ENCODE measurements around the gene LOXL1. TPM values are rescaled to one million over a fixed set of nuclear protein-coding genes. Genes with fewer than 3 reads are reported as not detected.

The LOXL1 gene
- total RNA-seq, 1 donor from 2014 or later: 260 TPM

DNA sequence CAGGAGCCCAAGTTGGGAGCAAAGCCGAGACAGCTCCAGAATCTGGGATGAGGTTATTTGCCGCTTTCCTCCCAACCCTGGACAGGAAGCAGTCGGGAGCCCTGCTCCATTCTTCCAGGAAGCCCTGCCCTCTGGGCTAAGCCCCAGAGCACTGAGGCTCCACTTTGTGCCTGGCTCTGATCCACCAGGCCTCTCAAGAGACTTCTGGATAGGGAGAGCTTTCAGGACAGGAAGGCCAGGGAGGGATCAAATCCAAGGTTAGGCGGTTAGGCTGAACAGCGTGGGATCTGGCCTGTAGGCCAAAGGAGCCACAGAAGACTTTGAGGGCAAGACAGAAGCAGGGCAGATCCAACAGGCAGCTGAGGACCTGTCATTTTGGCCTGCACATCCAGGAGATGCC is 65.0 kb downstream of the LOXL1 start:
- peak in 1 of 2 donors; percentile 92 for DNase-seq (ENCODE audit: low spot score in 2 of 2)
- TF ChIP-seq, protein P1, sequence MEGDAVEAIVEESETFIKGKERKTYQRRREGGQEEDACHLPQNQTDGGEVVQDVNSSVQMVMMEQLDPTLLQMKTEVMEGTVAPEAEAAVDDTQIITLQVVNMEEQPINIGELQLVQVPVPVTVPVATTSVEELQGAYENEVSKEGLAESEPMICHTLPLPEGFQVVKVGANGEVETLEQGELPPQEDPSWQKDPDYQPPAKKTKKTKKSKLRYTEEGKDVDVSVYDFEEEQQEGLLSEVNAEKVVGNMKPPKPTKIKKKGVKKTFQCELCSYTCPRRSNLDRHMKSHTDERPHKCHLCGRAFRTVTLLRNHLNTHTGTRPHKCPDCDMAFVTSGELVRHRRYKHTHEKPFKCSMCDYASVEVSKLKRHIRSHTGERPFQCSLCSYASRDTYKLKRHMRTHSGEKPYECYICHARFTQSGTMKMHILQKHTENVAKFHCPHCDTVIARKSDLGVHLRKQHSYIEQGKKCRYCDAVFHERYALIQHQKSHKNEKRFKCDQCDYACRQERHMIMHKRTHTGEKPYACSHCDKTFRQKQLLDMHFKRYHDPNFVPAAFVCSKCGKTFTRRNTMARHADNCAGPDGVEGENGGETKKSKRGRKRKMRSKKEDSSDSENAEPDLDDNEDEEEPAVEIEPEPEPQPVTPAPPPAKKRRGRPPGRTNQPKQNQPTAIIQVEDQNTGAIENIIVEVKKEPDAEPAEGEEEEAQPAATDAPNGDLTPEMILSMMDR (IDR thresholded peaks at IDR 0.05): no peak
- Histone ChIP-seq H3K9me3 (no peaks in the 10 kb centered on the region), H3K27ac (peak overlapping the region; percentile 90), H3K4me1 (peaks cover 13 to 51% of the 10 kb centered on the region in 2 donors), H3K4me3 (peak overlapping the region; percentile 83 to 85), H3K27me3 (no peaks in the 10 kb centered on the region), H3K36me3 (peaks cover 0 to 13% of the 10 kb centered on the region in 2 donors)
- intact Hi-C loops (cut with DNase I): loop anchor here (5.0 kb wide), 2 partner anchors 326 to 471 kb away; partner anchors contain the start of gene UBL7

DNA sequence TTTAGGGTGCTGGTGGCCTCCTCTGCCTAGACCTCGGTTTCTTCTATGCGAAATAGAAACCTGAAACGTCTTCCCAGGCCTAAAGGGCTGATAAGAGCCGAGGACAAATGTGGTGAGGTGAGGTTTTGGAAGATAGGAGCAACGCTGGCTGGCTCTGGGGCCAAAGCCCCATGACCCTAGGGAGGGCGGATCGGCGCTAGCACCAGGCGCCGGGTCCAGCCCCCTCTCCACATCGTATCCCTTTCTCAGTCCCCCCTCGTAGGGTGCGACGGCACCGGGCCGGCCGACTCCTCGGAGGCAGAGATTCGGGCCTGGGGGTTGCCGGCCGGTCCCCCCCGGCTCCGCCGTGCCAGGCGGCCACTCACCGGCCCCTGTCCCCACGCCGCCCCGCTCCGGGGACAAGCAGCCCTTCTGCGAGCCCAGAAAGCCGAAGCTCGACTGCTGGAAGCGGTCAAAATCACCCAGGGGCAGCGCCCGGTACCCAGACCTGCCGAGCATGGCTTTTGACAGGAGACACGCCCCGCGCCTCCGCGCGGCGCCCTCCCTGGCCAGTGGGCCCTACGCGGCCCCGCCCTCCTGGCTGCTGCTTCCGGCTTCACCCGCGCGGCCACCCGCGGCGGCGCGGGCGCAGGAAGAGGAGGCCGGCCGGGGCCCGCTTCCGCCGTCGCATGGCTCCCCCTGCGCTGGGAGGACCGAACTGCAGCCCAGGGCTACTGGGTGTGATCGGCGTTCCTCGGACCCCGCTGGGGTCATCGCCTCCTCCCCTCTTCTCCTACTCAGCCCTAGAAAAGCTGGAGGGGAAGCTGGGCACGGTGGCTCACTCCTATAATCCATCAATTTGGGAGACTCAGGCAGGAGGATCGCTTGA is 65.7 kb downstream of the LOXL1 start, which contains the start of gene STOML1:
STOML1 (minus strand) TSS at position 570 of the 868 bp plus-strand sequence; CDS start at position 498, 72 bp downstream.
- H3K27ac ChIP-seq: peak within 1 kb of the TSS; percentile 90
- H3K36me3 ChIP-seq: peaks cover 0 to 13% of the 10 kb centered on the region in 2 donors
- H3K9me3 ChIP-seq: no peaks in the 10 kb centered on the region
- TF ChIP-seq, protein P1 (IDR thresholded peaks at IDR 0.05): peak; percentile 90 to 97 (median 94)
- peak within 1 kb of the TSS; percentile 83 to 85 for H3K4me3 ChIP-seq
- intact Hi-C loops (cut with DNase I): loop anchor here (1.0 to 5.0 kb wide), 4 partner anchors 9 to 470 kb away; partner anchors contain the start of gene UBL7
- H3K27me3 ChIP-seq: no peaks in the 10 kb centered on the region
- peak; percentile 71 to 96 for DNase-seq (ENCODE audit: low spot score in 2 of 2)
- H3K4me1 ChIP-seq: peaks cover 13 to 51% of the 10 kb centered on the region in 2 donors

DNA sequence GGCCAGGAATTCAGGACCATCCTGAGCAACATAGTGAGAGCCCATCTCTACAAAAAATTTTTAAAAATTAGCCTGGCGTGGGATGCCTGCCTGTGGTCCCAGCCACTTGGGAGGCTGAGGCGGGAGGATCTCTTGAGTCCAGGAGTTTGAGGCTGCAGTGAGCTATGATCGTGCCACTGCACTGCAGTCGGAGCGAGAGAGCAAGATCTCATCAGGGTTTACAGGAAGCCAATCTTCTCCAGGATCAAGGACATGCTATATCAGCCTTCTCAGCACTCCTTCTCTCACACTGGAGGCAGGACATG is 66.3 kb downstream of the LOXL1 start:
- no peaks in the 10 kb centered on the region for H3K27me3 ChIP-seq
- H3K9me3 ChIP-seq: no peaks in the 10 kb centered on the region
- DNase-seq (ENCODE audit: low spot score in 2 of 2): no peak
- intact Hi-C loops (cut with DNase I): loop anchor here (1.0 to 5.0 kb wide), 4 partner anchors 9 to 470 kb away; partner anchors contain the start of gene UBL7
- H3K4me3 ChIP-seq: peak overlapping the region; percentile 83 to 85
- H3K27ac ChIP-seq: peak overlapping the region; percentile 58 to 90
- H3K36me3 ChIP-seq: peaks cover 0 to 14% of the 10 kb centered on the region in 2 donors
- peaks cover 13 to 51% of the 10 kb centered on the region in 2 donors for H3K4me1 ChIP-seq
- TF ChIP-seq, protein P1 (IDR thresholded peaks at IDR 0.05): no peak

DNA sequence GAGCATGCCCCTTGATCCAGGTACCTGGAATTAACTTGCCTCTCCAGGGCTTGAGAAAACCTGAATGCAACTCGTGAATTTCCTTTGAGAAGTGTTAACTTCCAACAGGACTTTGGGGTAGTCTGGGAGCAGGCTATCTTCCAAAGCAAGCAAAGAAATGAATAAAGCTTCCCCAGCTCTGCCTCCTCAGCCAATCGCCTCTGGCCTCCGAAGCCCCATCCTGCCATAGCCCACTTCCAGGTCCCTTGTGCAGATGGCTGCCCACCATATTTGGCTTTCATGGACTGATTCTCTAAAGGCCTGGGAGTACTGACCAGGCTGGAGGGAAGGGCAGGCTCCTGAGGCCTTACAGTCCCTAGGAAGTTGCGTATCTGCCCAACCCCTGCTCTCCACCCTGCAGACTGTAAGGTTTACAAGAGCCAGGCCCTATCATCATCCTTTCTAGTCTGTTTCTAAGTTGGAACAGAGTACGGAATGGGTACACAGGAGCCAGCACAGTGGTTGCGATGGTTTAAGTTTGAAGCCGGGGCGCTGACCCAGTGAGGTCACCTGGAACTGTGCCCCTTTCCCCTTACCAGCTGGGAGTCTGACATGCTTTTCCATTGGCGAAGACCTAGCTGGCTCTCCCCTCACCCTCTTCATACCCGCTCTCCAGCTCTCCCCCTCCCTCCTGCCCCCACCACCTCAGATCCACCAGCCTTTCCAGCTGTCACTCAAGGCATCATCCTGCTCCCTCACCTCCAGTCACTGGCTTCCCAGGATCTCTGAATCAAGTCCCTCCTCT is 67.1 kb downstream of the LOXL1 start:
- intact Hi-C loops (cut with DNase I): loop anchor here (2.0 to 5.0 kb wide), 3 partner anchors 57 to 469 kb away; partner anchors contain the start of gene UBL7
- TF ChIP-seq, protein P1 (IDR thresholded peaks at IDR 0.05): no peak
- H3K9me3 ChIP-seq: no peaks in the 10 kb centered on the region
- peaks cover 13 to 51% of the 10 kb centered on the region in 2 donors for H3K4me1 ChIP-seq
- no peaks in the 10 kb centered on the region for H3K27me3 ChIP-seq
- peak overlapping the region; percentile 92 to 98 for H3K27ac ChIP-seq
- peaks cover 6 to 15% of the 10 kb centered on the region in 2 donors for H3K36me3 ChIP-seq
- peak overlapping the region; percentile 92 to 99 for H3K4me3 ChIP-seq
- DNase-seq (ENCODE audit: low spot score in 2 of 2): no peak

DNA sequence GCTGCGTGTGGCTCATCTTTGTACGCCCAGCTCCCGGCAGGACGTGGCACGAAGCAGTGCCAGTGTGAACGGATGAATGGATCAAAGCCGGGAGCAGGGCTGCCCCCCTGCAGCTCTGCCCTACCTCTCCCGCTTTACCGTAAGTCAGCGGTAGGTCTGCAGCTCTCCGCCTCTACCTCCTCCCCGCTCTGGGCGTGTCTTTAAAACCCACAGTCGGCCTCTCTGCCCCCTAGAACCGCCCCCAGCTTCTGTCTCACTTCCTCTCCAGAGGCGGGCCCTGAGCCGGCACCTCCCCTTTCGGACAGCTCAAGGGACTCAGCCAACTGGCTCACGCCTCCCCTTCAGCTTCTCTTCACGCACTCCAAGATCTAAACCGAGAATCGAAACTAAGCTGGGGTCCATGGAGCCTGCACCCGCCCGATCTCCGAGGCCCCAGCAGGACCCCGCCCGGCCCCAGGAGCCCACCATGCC is 68.2 kb downstream of the LOXL1 start, which contains the start of gene PML:
PML (plus strand) TSS at position 304 of the 471 bp plus-strand sequence; CDS start at position 401, 97 bp downstream.
- H3K9me3 ChIP-seq: no peaks in the 10 kb centered on the region
- no peaks in the 10 kb centered on the region for H3K27me3 ChIP-seq
- peaks cover 10 to 44% of the 10 kb centered on the region in 2 donors for H3K4me1 ChIP-seq
- TF ChIP-seq, protein P1 (IDR thresholded peaks at IDR 0.05): peak in 1 of 3 experiments; percentile 3
- intact Hi-C loops (cut with DNase I): loop anchor here (1.0 to 5.0 kb wide), 4 partner anchors 21 to 468 kb away; partner anchors contain the start of gene UBL7
- peak within 1 kb of the TSS; percentile 92 to 98 for H3K27ac ChIP-seq
- H3K4me3 ChIP-seq: peak within 1 kb of the TSS; percentile 92 to 99
- peaks cover 8 to 20% of the 10 kb centered on the region in 2 donors for H3K36me3 ChIP-seq
- peak; percentile 96 to 99 for DNase-seq (ENCODE audit: low spot score in 2 of 2)

Measured in ascending aorta (tissue), 2 donors.